Stimulated activated CD4-positive, alpha-beta T cell treated with anti-CD3 and anti-CD28 coated beads, Interleukin-15, amount 100 ng/mL, for 1 hour (primary cell): Measurements from ENCODE around the gene AP5B1.
"Not testable (repeated sequence)": the region's sequence is repeated elsewhere in the genome, so short reads cannot be mapped to it uniquely, and the experiment has no call there.

ENCODE experiments used
- DNase-seq, 2 donors: peaks; one replicate each; pipeline ENCODE4 v3.0.0-alpha.2; 2020; ENCODE audit warnings: low read depth in 1 of 2, low spot score in 1 of 2

AP5B1 gene

GRCh38 chr11:65767806-65768205, 13.0 kb downstream of the AP5B1 start:
- DNase-seq, result not testable (repeated sequence)

GRCh38 chr11:65767406-65767805, 13.4 kb downstream of the AP5B1 start:
- DNase-seq, result no peak

GRCh38 chr11:65766535-65766934, 14.2 kb downstream of the AP5B1 start:
- no peak for DNase-seq

- DNase-seq, result no peak
Observed at GRCh38 chr11:65764434-65764833, 16.3 kb downstream of the AP5B1 start.

GRCh38 chr11:65762816-65763215, 18.0 kb downstream of the AP5B1 start:
- DNase-seq, result not testable (repeated sequence)

GRCh38 chr11:65762169-65762568, 18.6 kb downstream of the AP5B1 start:
- not testable (repeated sequence) for DNase-seq

GRCh38 chr11:65745049-65745448, 35.7 kb downstream of the AP5B1 start:
- no peak for DNase-seq

- no peak for DNase-seq
Observed at GRCh38 chr11:65744699-65745042, 36.1 kb downstream of the AP5B1 start.

GRCh38 chr11:65744026-65744698, 36.6 kb downstream of the AP5B1 start:
- no peak for DNase-seq

GRCh38 chr11:65743681-65744025, 37.1 kb downstream of the AP5B1 start:
- DNase-seq, result no peak

GRCh38 chr11:65742353-65742752, 38.4 kb downstream of the AP5B1 start:
- DNase-seq, result no peak

- DNase-seq, result no peak
Observed at GRCh38 chr11:65741185-65741584, 39.6 kb downstream of the AP5B1 start.

GRCh38 chr11:65739022-65739421, 41.8 kb downstream of the AP5B1 start:
- no peak for DNase-seq

- no peak for DNase-seq
Observed at GRCh38 chr11:65736810-65737209, 44.0 kb downstream of the AP5B1 start.

- DNase-seq, result not testable (repeated sequence)
Observed at GRCh38 chr11:65735111-65735510, 45.7 kb downstream of the AP5B1 start.

GRCh38 chr11:65730461-65730860, 50.3 kb downstream of the AP5B1 start:
- no peak for DNase-seq

GRCh38 chr11:65727865-65728264, 52.9 kb downstream of the AP5B1 start:
- DNase-seq, result no peak

- DNase-seq, result no peak
Observed at GRCh38 chr11:65726660-65727059, 54.1 kb downstream of the AP5B1 start.
